HepG2 (cell line): ENCODE measurements around the gene MPO.

Experiments used
- MAZ ChIP-seq, 2 experiments: sonication (generic) in 1 of 2; formaldehyde crosslinking in 1 of 2; IDR thresholded peaks; 2 replicates each; pipeline versions ENCODE4 v1.5.0 to v1.6.1; 2012 to 2020; ENCODE audit warnings: low read depth in 2 of 2, mild to moderate bottlenecking in 2 of 2, borderline replicate concordance in 1 of 2, improper control_type of control experiment in 1 of 2, low read length in 1 of 2, missing genetic modification reagents in 1 of 2, moderate library complexity in 1 of 2
- MNT ChIP-seq: fragments of 450-650 bp; IDR thresholded peaks from 2 replicates; pipeline ENCODE4 v1.6.1; 2016

DNA sequence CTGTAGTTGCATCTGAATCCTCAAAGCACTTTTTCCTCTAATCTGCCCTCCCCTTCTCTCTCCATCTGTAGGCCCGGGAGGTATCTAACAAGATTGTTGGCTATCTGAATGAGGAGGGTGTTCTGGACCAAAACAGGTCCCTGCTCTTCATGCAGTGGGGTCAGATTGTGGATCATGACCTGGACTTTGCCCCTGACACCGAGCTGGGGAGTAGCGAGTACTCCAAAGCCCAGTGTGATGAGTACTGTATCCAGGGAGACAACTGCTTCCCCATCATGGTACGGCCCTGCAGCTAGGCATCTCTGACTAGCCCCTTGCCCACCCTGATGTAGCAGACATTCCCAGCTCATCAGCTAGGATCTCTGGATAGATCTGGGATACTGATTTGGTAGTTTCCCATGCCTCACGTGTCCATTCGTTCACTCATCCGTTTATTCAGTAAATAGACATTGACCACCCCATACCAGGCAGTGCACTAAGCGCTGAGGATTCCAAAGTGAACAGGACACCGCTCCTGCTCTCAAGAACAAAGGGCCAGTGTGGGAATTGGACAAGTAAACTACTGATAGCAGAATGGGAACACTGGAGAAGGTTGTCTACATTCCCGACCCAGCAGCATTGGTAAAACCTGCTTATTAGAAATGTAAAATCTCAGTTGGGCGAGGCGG lies 30.3 kb downstream of the MPO start:
- TF ChIP-seq MAZ (IDR thresholded peaks at IDR 0.05; ENCODE audit: borderline replicate concordance, low read depth, low read length) (no peak), MAZ (CRISPR knock-in tag; IDR thresholded peaks at IDR 0.05; ENCODE audit: low read depth) (no peak), MNT (no peak)
